Measurements from ENCODE around the gene DHFR2.
"Not testable (repeated sequence)": the region's sequence is repeated elsewhere in the genome, so short reads cannot be mapped to it uniquely, and the experiment has no call there.

Gene DHFR2

GRCh38 chr3:94089126-94089525, 26.4 kb upstream of the DHFR2 start:
- Histone ChIP-seq H3K9me3 (ENCODE audit: control insufficient read depth, low read length) (no peaks in the 10 kb centered on the region), H3K4me1 (ENCODE audit: control insufficient read depth, insufficient read depth, low read length, poor library complexity, severe bottlenecking) (no peaks in the 10 kb centered on the region), H3K36me3 (ENCODE audit: control insufficient read depth, insufficient read depth, low read length) (peaks cover 12% of the 10 kb centered on the region), H3K27me3 (replicated peaks; ENCODE audit: control insufficient read depth, insufficient read depth, low read length, poor library complexity, severe bottlenecking) (no peaks in the 10 kb centered on the region), H3K27ac (ENCODE audit: insufficient read depth, low read length, poor library complexity, severe bottlenecking) (no peak overlapping the region), H3K4me3 (ENCODE audit: insufficient read depth, low read depth, low read length, poor library complexity, severe bottlenecking) (no peak overlapping the region)
- DNase-seq: no peak

DNA sequence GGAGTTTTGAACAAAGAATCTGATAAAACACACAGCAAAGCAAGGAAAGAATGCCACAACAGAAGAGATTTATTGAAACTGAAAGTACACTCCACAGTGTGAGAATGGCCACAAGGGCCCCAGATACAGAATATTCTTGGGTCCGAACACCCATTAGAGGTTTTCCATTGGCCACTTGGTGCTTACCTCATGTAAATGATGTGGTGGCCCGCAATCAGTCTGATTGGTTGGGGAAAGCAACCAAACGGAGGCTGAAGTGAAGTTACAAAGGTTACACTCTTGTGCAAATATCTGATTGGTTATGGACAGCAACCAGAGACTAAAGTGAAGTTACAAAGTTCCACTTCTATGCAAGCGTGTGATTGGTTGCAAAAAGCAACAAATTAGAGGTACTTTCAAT, 20.5 kb upstream of the DHFR2 start:
- no peaks in the 10 kb centered on the region for H3K27me3 ChIP-seq (replicated peaks; ENCODE audit: control insufficient read depth, insufficient read depth, low read length, poor library complexity, severe bottlenecking)
- no peak overlapping the region for H3K27ac ChIP-seq (ENCODE audit: insufficient read depth, low read length, poor library complexity, severe bottlenecking)
- no peak for DNase-seq
- peaks cover 15% of the 10 kb centered on the region for H3K36me3 ChIP-seq (ENCODE audit: control insufficient read depth, insufficient read depth, low read length)
- H3K4me1 ChIP-seq (ENCODE audit: control insufficient read depth, insufficient read depth, low read length, poor library complexity, severe bottlenecking): peaks cover 9% of the 10 kb centered on the region
- no peak overlapping the region for H3K4me3 ChIP-seq (ENCODE audit: insufficient read depth, low read depth, low read length, poor library complexity, severe bottlenecking)
- no peaks in the 10 kb centered on the region for H3K9me3 ChIP-seq (ENCODE audit: control insufficient read depth, low read length)

GRCh38 chr3:94082391-94082937, 19.7 kb upstream of the DHFR2 start:
- no peak overlapping the region for H3K27ac ChIP-seq (ENCODE audit: insufficient read depth, low read length, poor library complexity, severe bottlenecking)

DNA sequence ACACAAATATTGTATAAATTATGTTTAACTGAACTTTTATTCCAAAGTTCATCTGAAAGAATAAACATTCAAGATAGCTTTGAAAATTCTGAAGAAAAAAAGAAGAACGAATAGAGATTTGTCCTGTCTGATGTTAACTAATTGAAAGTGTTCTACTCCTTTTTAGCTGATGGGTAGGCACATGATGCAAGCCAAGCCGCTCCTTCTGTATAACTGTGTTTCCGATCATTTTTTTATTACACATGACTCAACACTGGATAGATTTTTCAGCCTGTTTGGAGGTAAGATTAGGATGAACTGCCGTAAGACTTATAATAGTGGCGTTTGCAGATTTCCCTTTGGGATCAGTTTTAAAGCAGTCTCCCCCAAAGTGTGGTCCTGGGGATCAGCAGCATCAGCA, 19.2 kb upstream of the DHFR2 start:
- Histone ChIP-seq H3K4me3 (ENCODE audit: insufficient read depth, low read depth, low read length, poor library complexity, severe bottlenecking) (no peak overlapping the region), H3K36me3 (ENCODE audit: control insufficient read depth, insufficient read depth, low read length) (peaks cover 15% of the 10 kb centered on the region), H3K9me3 (ENCODE audit: control insufficient read depth, low read length) (no peaks in the 10 kb centered on the region), H3K4me1 (ENCODE audit: control insufficient read depth, insufficient read depth, low read length, poor library complexity, severe bottlenecking) (peaks cover 9% of the 10 kb centered on the region), H3K27me3 (replicated peaks; ENCODE audit: control insufficient read depth, insufficient read depth, low read length, poor library complexity, severe bottlenecking) (no peaks in the 10 kb centered on the region), H3K27ac (ENCODE audit: insufficient read depth, low read length, poor library complexity, severe bottlenecking) (no peak overlapping the region)
- DNase-seq: no peak

More at GRCh38 chr3:94082391-94082937, 19.7 kb upstream of the DHFR2 start:
- no peaks in the 10 kb centered on the region for H3K9me3 ChIP-seq (ENCODE audit: control insufficient read depth, low read length)
- H3K36me3 ChIP-seq (ENCODE audit: control insufficient read depth, insufficient read depth, low read length): peaks cover 15% of the 10 kb centered on the region
- H3K4me3 ChIP-seq (ENCODE audit: insufficient read depth, low read depth, low read length, poor library complexity, severe bottlenecking): no peak overlapping the region
- DNase-seq: no peak
- H3K27me3 ChIP-seq (replicated peaks; ENCODE audit: control insufficient read depth, insufficient read depth, low read length, poor library complexity, severe bottlenecking): no peaks in the 10 kb centered on the region
- peaks cover 9% of the 10 kb centered on the region for H3K4me1 ChIP-seq (ENCODE audit: control insufficient read depth, insufficient read depth, low read length, poor library complexity, severe bottlenecking)

DNA sequence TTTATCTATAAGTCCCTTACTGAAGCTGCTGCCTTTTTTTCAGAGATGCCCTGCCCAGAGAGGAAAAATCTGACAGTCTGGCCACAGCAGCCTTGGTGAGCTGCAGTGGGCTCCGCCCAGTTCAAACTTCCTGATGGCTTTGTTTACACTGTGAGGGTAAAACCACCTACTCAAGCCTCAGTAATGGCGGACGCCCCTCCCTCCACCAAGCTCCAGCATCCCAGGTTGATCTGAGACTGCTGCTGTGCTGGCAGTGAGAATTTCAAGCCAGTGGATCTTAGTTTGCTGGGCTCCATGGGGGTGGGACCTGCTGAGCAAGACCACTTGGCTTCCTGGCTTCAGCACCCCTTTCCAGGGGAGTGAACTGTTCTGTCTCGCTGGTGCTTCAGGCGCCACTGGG, 17.8 kb upstream of the DHFR2 start:
- not testable (repeated sequence) for H3K9me3 ChIP-seq (ENCODE audit: control insufficient read depth, low read length); DNase-seq; H3K4me3 ChIP-seq (ENCODE audit: insufficient read depth, low read depth, low read length, poor library complexity, severe bottlenecking); H3K27me3 ChIP-seq (replicated peaks; ENCODE audit: control insufficient read depth, insufficient read depth, low read length, poor library complexity, severe bottlenecking); H3K4me1 ChIP-seq (ENCODE audit: control insufficient read depth, insufficient read depth, low read length, poor library complexity, severe bottlenecking); H3K27ac ChIP-seq (ENCODE audit: insufficient read depth, low read length, poor library complexity, severe bottlenecking)
- H3K36me3 ChIP-seq (ENCODE audit: control insufficient read depth, insufficient read depth, low read length): peaks cover 12% of the 10 kb centered on the region

- Histone ChIP-seq H3K4me1 (ENCODE audit: control insufficient read depth, insufficient read depth, low read length, poor library complexity, severe bottlenecking) (peaks cover 9% of the 10 kb centered on the region), H3K27ac (ENCODE audit: insufficient read depth, low read length, poor library complexity, severe bottlenecking) (no peak overlapping the region), H3K4me3 (ENCODE audit: insufficient read depth, low read depth, low read length, poor library complexity, severe bottlenecking) (no peak overlapping the region), H3K9me3 (ENCODE audit: control insufficient read depth, low read length) (no peaks in the 10 kb centered on the region), H3K36me3 (ENCODE audit: control insufficient read depth, insufficient read depth, low read length) (peaks cover 5% of the 10 kb centered on the region), H3K27me3 (replicated peaks; ENCODE audit: control insufficient read depth, insufficient read depth, low read length, poor library complexity, severe bottlenecking) (no peaks in the 10 kb centered on the region)
- DNase-seq: no peak
These were observed 13.3 kb upstream of the DHFR2 start for GRCh38 chr3:94076055-94076454.

DNA sequence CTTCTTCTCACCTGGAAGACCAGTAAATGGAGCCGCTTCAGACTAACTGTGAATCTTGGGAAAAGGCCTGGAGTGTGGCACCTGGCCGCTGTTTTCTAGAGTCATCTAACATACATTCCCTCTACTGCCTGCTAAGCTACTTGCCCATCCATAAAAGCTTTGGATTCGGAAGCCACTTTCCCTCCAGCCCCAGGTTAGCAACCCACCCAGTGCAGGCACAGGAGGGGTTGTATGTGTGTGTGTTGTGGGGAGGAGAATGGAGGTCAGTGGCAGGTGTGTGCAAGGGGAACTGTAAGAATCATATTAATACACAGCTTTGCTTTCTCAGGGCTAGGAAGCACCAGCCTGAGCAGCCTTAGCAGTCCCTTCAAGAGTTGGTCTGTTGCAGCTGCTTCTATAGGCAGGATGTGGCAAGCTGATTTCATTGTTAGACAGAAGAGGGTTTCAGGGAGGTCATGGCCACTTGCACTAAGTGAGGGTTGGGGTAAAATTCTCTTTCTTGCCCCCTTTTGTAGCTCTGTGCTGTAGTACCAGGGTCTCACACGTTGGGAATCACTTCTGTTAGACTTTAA, 9.1 kb upstream of the DHFR2 start:
- Histone ChIP-seq H3K4me3 (ENCODE audit: insufficient read depth, low read depth, low read length, poor library complexity, severe bottlenecking) (no peak overlapping the region), H3K36me3 (ENCODE audit: control insufficient read depth, insufficient read depth, low read length) (peaks cover 5% of the 10 kb centered on the region), H3K27ac (ENCODE audit: insufficient read depth, low read length, poor library complexity, severe bottlenecking) (no peak overlapping the region), H3K4me1 (ENCODE audit: control insufficient read depth, insufficient read depth, low read length, poor library complexity, severe bottlenecking) (no peaks in the 10 kb centered on the region), H3K9me3 (ENCODE audit: control insufficient read depth, low read length) (no peaks in the 10 kb centered on the region), H3K27me3 (replicated peaks; ENCODE audit: control insufficient read depth, insufficient read depth, low read length, poor library complexity, severe bottlenecking) (no peaks in the 10 kb centered on the region)
- no peak for DNase-seq

GRCh38 chr3:94070341-94070911, 7.7 kb upstream of the DHFR2 start:
- H3K27me3 ChIP-seq (replicated peaks; ENCODE audit: control insufficient read depth, insufficient read depth, low read length, poor library complexity, severe bottlenecking): no peaks in the 10 kb centered on the region
- no peaks in the 10 kb centered on the region for H3K4me1 ChIP-seq (ENCODE audit: control insufficient read depth, insufficient read depth, low read length, poor library complexity, severe bottlenecking)
- no peaks in the 10 kb centered on the region for H3K9me3 ChIP-seq (ENCODE audit: control insufficient read depth, low read length)
- no peak overlapping the region for H3K27ac ChIP-seq (ENCODE audit: insufficient read depth, low read length, poor library complexity, severe bottlenecking)
- DNase-seq: no peak
- H3K36me3 ChIP-seq (ENCODE audit: control insufficient read depth, insufficient read depth, low read length): peaks cover 5% of the 10 kb centered on the region
- no peak overlapping the region for H3K4me3 ChIP-seq (ENCODE audit: insufficient read depth, low read depth, low read length, poor library complexity, severe bottlenecking)

- no peaks in the 10 kb centered on the region for H3K9me3 ChIP-seq (ENCODE audit: control insufficient read depth, low read length)
- no peak for DNase-seq
- H3K27ac ChIP-seq (ENCODE audit: insufficient read depth, low read length, poor library complexity, severe bottlenecking): no peak overlapping the region
These were observed 6.6 kb upstream of the DHFR2 start for GRCh38 chr3:94069194-94069813.

More at GRCh38 chr3:94069194-94069813, 6.6 kb upstream of the DHFR2 start:
- peaks cover 5% of the 10 kb centered on the region for H3K36me3 ChIP-seq (ENCODE audit: control insufficient read depth, insufficient read depth, low read length)
- no peaks in the 10 kb centered on the region for H3K27me3 ChIP-seq (replicated peaks; ENCODE audit: control insufficient read depth, insufficient read depth, low read length, poor library complexity, severe bottlenecking)
- H3K4me1 ChIP-seq (ENCODE audit: control insufficient read depth, insufficient read depth, low read length, poor library complexity, severe bottlenecking): no peaks in the 10 kb centered on the region
- no peak overlapping the region for H3K4me3 ChIP-seq (ENCODE audit: insufficient read depth, low read depth, low read length, poor library complexity, severe bottlenecking)
